ENCODE results near the gene BAAT. TPM values are rescaled to one million over a fixed set of nuclear protein-coding genes. Genes with fewer than 3 reads are reported as not detected.

BAAT gene
- total RNA-seq, 1 experiment from 2014 or later, result 0.19 TPM

- Histone ChIP-seq H3K9me2 (replicated peaks; ENCODE audit: insufficient read depth, low read length) (no peaks in the 10 kb centered on the region), H3K36me3 (ENCODE audit: insufficient read depth, low read length) (no peaks in the 10 kb centered on the region), H3K4me2 (ENCODE audit: low read depth, low read length, poor library complexity, severe bottlenecking) (no peak overlapping the region), H3K9me3 (ENCODE audit: low read length) (no peaks in the 10 kb centered on the region), H3K4me3 (ENCODE audit: low read length) (no peak overlapping the region), H3K4me1 (ENCODE audit: low read length) (no peaks in the 10 kb centered on the region), H3K79me2 (ENCODE audit: low read length) (no peaks in the 10 kb centered on the region), H4K20me1 (ENCODE audit: insufficient read depth, low read depth, low read length) (no peaks in the 10 kb centered on the region), H2AFZ (ENCODE audit: low read length) (no peak overlapping the region), H3K27ac (ENCODE audit: low read length) (no peak overlapping the region), H3K27me3 (ENCODE audit: low read length) (no peaks in the 10 kb centered on the region), H3K9ac (ENCODE audit: low read length) (no peak overlapping the region)
- no peak for DNase-seq
Observed at GRCh38 chr9:101421653-101422065, 36.9 kb upstream of the BAAT start.

- Histone ChIP-seq H3K4me1 (ENCODE audit: low read length) (no peaks in the 10 kb centered on the region), H4K20me1 (ENCODE audit: insufficient read depth, low read depth, low read length) (no peaks in the 10 kb centered on the region), H3K4me3 (ENCODE audit: low read length) (no peak overlapping the region)
Observed at GRCh38 chr9:101419863-101420262, 35.1 kb upstream of the BAAT start.

DNA sequence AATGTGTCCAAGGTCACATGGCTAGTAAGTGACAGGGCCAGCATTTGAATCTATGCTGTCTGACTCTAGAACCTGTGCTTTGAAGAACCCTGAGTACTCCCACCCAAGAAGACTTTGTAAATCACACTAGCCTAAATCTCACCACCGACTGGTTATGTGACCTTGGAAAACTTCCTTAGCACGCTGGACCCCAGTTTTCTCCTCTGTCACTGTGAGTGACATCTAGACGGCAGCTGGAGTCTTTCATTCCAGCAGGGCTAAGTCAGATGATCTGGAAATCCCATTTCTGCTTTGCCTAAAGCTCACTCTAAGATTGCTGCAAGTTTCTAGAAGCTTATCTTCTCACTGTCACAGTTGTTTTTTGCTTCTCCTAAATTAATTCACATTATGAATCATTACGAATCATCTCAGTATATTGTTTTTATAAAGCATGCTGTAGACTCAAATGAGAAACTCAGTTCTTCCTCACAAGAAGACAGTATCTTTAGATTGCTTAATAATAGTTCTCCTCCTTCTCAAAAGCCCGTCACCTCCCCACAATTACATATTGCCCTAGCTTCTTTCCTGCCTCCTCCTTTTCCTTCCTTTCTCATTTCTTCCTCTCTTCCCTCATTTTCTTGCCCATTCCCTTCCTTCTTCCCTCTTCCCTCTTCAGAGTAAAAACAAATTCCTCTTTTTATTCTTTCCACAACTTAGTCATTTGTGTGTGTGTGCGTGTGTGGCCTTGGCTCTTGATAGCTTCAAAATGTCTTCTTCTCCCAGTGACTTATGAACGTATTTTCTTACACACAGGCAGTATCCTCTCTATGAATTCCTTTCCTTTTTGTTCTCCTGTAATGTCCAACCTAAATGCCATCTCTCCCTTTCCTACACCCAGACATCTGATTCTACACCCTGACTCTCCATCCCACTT lies 34.0 kb upstream of the BAAT start:
- Histone ChIP-seq H3K79me2 (ENCODE audit: low read length) (no peaks in the 10 kb centered on the region), H3K36me3 (ENCODE audit: insufficient read depth, low read length) (no peaks in the 10 kb centered on the region), H3K4me3 (ENCODE audit: low read length) (no peak overlapping the region), H3K27ac (ENCODE audit: low read length) (no peak overlapping the region), H3K9me2 (replicated peaks; ENCODE audit: insufficient read depth, low read length) (no peaks in the 10 kb centered on the region), H3K4me2 (ENCODE audit: low read depth, low read length, poor library complexity, severe bottlenecking) (no peak overlapping the region), H3K27me3 (ENCODE audit: low read length) (no peaks in the 10 kb centered on the region), H4K20me1 (ENCODE audit: insufficient read depth, low read depth, low read length) (no peaks in the 10 kb centered on the region), H3K9me3 (ENCODE audit: low read length) (no peaks in the 10 kb centered on the region), H3K9ac (ENCODE audit: low read length) (no peak overlapping the region), H2AFZ (ENCODE audit: low read length) (no peak overlapping the region), H3K4me1 (ENCODE audit: low read length) (no peaks in the 10 kb centered on the region)
- DNase-seq, result no peak

More at GRCh38 chr9:101419863-101420262, 35.1 kb upstream of the BAAT start:
- Histone ChIP-seq H3K9ac (ENCODE audit: low read length) (no peak overlapping the region), H3K27ac (ENCODE audit: low read length) (no peak overlapping the region), H2AFZ (ENCODE audit: low read length) (no peak overlapping the region), H3K4me2 (ENCODE audit: low read depth, low read length, poor library complexity, severe bottlenecking) (no peak overlapping the region), H3K79me2 (ENCODE audit: low read length) (no peaks in the 10 kb centered on the region), H3K27me3 (ENCODE audit: low read length) (no peaks in the 10 kb centered on the region), H3K9me2 (replicated peaks; ENCODE audit: insufficient read depth, low read length) (no peaks in the 10 kb centered on the region), H3K36me3 (ENCODE audit: insufficient read depth, low read length) (no peaks in the 10 kb centered on the region), H3K9me3 (ENCODE audit: low read length) (no peaks in the 10 kb centered on the region)
- no peak for DNase-seq

DNA sequence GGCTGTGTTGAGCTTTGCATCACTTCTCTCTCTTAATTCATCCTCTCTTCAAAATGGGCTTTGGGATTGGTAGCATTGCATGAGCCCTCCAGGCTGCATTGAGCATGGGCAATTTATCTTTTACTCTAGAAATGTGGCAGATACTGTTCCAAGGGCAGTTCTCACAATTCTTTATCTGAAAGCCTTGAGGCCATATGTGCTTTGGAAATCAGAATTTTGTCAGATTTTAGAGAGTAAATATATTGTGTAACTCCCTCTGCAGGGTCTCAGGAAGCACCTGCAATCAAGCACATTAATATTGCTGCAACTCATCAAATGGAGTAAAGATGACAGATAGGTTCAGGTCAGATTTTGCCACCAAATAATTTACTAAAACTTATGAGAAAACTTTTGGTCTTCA lies 33.2 kb upstream of the BAAT start:
- no peaks in the 10 kb centered on the region for H3K36me3 ChIP-seq (ENCODE audit: insufficient read depth, low read length)
- H3K4me1 ChIP-seq (ENCODE audit: low read length), result no peaks in the 10 kb centered on the region
- no peaks in the 10 kb centered on the region for H3K79me2 ChIP-seq (ENCODE audit: low read length)
- H3K9me3 ChIP-seq (ENCODE audit: low read length), result peaks cover 2% of the 10 kb centered on the region; the same call in 1 of the 2 replicates
- no peak for DNase-seq
- H3K4me2 ChIP-seq (ENCODE audit: low read depth, low read length, poor library complexity, severe bottlenecking), result no peak overlapping the region
- no peaks in the 10 kb centered on the region for H3K27me3 ChIP-seq (ENCODE audit: low read length)
- no peak overlapping the region for H2AFZ ChIP-seq (ENCODE audit: low read length)
- H4K20me1 ChIP-seq (ENCODE audit: insufficient read depth, low read depth, low read length), result no peaks in the 10 kb centered on the region
- no peak overlapping the region for H3K9ac ChIP-seq (ENCODE audit: low read length)
- H3K27ac ChIP-seq (ENCODE audit: low read length), result no peak overlapping the region
- H3K9me2 ChIP-seq (replicated peaks; ENCODE audit: insufficient read depth, low read length), result no peaks in the 10 kb centered on the region
- H3K4me3 ChIP-seq (ENCODE audit: low read length), result no peak overlapping the region

DNA sequence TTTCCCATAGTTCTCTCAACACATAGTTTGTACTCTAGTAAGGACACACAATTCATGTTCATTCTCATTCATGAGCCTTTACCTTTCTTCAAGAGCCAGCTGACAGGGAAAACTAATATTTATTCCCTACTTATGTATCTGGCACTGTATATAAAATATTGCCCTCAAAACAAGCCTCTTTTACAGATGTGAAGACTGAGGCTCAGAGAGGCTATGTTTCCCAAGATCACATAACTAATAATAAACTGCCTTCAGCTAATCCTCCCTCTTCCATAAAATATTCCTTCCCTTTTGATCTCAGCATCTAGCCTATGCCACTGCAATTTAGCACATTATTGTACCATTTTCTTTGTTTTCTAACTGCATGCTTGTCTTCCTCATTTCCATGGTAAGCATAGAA lies 32.6 kb upstream of the BAAT start:
- no peaks in the 10 kb centered on the region for H3K79me2 ChIP-seq (ENCODE audit: low read length)
- H2AFZ ChIP-seq (ENCODE audit: low read length), result no peak overlapping the region
- no peaks in the 10 kb centered on the region for H4K20me1 ChIP-seq (ENCODE audit: insufficient read depth, low read depth, low read length)
- no peaks in the 10 kb centered on the region for H3K4me1 ChIP-seq (ENCODE audit: low read length)
- no peak overlapping the region for H3K4me2 ChIP-seq (ENCODE audit: low read depth, low read length, poor library complexity, severe bottlenecking)
- no peaks in the 10 kb centered on the region for H3K9me2 ChIP-seq (replicated peaks; ENCODE audit: insufficient read depth, low read length)
- H3K4me3 ChIP-seq (ENCODE audit: low read length), result no peak overlapping the region
- no peak overlapping the region for H3K9ac ChIP-seq (ENCODE audit: low read length)
- H3K9me3 ChIP-seq (ENCODE audit: low read length), result peaks cover 3% of the 10 kb centered on the region; the same call in 1 of the 2 replicates
- DNase-seq, result no peak
- no peaks in the 10 kb centered on the region for H3K36me3 ChIP-seq (ENCODE audit: insufficient read depth, low read length)
- H3K27me3 ChIP-seq (ENCODE audit: low read length), result no peaks in the 10 kb centered on the region
- no peak overlapping the region for H3K27ac ChIP-seq (ENCODE audit: low read length)

- H3K9me3 ChIP-seq (ENCODE audit: low read length), result peaks cover 10% of the 10 kb centered on the region
- H3K4me1 ChIP-seq (ENCODE audit: low read length), result no peaks in the 10 kb centered on the region
- no peak overlapping the region for H3K4me2 ChIP-seq (ENCODE audit: low read depth, low read length, poor library complexity, severe bottlenecking)
- H2AFZ ChIP-seq (ENCODE audit: low read length), result no peak overlapping the region
- H3K36me3 ChIP-seq (ENCODE audit: insufficient read depth, low read length), result no peaks in the 10 kb centered on the region
- no peak overlapping the region for H3K9ac ChIP-seq (ENCODE audit: low read length)
- H3K9me2 ChIP-seq (replicated peaks; ENCODE audit: insufficient read depth, low read length), result no peaks in the 10 kb centered on the region
- no peaks in the 10 kb centered on the region for H3K79me2 ChIP-seq (ENCODE audit: low read length)
- DNase-seq, result no peak
- H4K20me1 ChIP-seq (ENCODE audit: insufficient read depth, low read depth, low read length), result no peaks in the 10 kb centered on the region
- no peak overlapping the region for H3K4me3 ChIP-seq (ENCODE audit: low read length)
- no peaks in the 10 kb centered on the region for H3K27me3 ChIP-seq (ENCODE audit: low read length)
- no peak overlapping the region for H3K27ac ChIP-seq (ENCODE audit: low read length)
Observed at GRCh38 chr9:101415578-101415977, 30.8 kb upstream of the BAAT start.

DNA sequence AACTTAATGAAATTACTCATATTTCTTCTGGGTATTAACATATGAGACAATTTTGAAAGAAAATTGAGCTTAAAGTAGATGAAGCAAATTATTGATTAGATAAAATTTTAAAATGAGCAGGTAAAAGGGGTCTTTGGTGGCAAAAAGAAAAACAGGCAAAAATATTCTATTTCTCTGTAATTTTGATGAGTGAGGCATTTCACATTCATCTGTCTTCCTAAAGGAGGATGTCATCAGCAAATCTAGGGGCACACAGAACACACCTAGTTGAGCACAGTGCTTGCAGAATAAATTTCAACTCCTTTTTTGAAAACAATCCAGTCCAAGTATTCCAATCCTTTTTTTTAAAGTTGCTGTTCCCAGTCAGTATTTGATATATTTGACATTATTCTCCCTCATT lies 30.0 kb upstream of the BAAT start:
- Histone ChIP-seq H3K4me3 (ENCODE audit: low read length) (no peak overlapping the region), H2AFZ (ENCODE audit: low read length) (no peak overlapping the region), H3K4me1 (ENCODE audit: low read length) (no peaks in the 10 kb centered on the region), H3K27me3 (ENCODE audit: low read length) (no peaks in the 10 kb centered on the region), H3K9me2 (replicated peaks; ENCODE audit: insufficient read depth, low read length) (no peaks in the 10 kb centered on the region), H3K4me2 (ENCODE audit: low read depth, low read length, poor library complexity, severe bottlenecking) (no peak overlapping the region), H3K79me2 (ENCODE audit: low read length) (no peaks in the 10 kb centered on the region), H3K27ac (ENCODE audit: low read length) (no peak overlapping the region), H3K9me3 (ENCODE audit: low read length) (peaks cover 17% of the 10 kb centered on the region), H3K9ac (ENCODE audit: low read length) (no peak overlapping the region), H4K20me1 (ENCODE audit: insufficient read depth, low read depth, low read length) (no peaks in the 10 kb centered on the region), H3K36me3 (ENCODE audit: insufficient read depth, low read length) (peaks cover 2% of the 10 kb centered on the region; the same call in 1 of the 2 replicates)
- DNase-seq, result no peak

DNA sequence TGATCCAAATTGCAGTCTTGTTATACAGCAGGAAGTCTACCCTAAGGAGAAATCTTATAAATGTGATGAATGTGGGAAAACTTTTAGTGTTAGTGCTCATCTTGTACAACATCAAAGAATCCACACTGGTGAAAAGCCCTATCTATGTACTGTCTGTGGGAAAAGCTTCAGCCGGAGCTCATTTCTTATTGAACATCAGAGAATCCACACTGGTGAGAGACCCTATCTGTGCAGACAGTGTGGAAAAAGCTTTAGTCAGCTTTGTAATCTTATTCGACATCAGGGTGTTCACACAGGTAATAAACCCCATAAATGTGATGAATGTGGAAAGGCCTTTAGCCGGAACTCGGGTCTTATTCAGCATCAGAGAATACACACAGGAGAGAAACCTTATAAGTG lies 24.3 kb upstream of the BAAT start:
- Histone ChIP-seq H2AFZ (ENCODE audit: low read length) (no peak overlapping the region), H3K9ac (ENCODE audit: low read length) (no peak overlapping the region), H3K27me3 (ENCODE audit: low read length) (no peaks in the 10 kb centered on the region), H3K36me3 (ENCODE audit: insufficient read depth, low read length) (peaks cover 57% of the 10 kb centered on the region), H3K27ac (ENCODE audit: low read length) (no peak overlapping the region), H3K9me3 (ENCODE audit: low read length) (peaks cover 56% of the 10 kb centered on the region), H4K20me1 (ENCODE audit: insufficient read depth, low read depth, low read length) (no peaks in the 10 kb centered on the region), H3K79me2 (ENCODE audit: low read length) (no peaks in the 10 kb centered on the region), H3K4me1 (ENCODE audit: low read length) (no peaks in the 10 kb centered on the region), H3K4me2 (ENCODE audit: low read depth, low read length, poor library complexity, severe bottlenecking) (no peak overlapping the region), H3K9me2 (replicated peaks; ENCODE audit: insufficient read depth, low read length) (no peaks in the 10 kb centered on the region), H3K4me3 (ENCODE audit: low read length) (no peak overlapping the region)
- no peak for DNase-seq
